CD14-positive monocyte (primary cell): ENCODE results near the gene KRTAP12-4. TPM values are rescaled to one million over a fixed set of nuclear protein-coding genes. Genes with fewer than 3 reads are reported as not detected.

Source experiments
- DNase-seq, 3 donors: peaks; one replicate each; pipeline ENCODE4 v3.0.0-alpha.2; 2011 to 2022
- H2AFZ ChIP-seq: 2 replicates; pipeline ENCODE4 v1.6.0; 2012; ENCODE audit warnings: mild to moderate bottlenecking, low read depth, low read length, inconsistent platforms; ENCODE audit not compliant: insufficient read depth, poor library complexity, severe bottlenecking
- H3K27ac ChIP-seq, 2 donors: 1 replicate in 1 of 2; 2 replicates in 1 of 2; pipeline ENCODE4 v1.5.1; 2012 to 2013; ENCODE audit warnings: low read length in 2 of 2, control low read depth in 1 of 2, inconsistent platforms in 1 of 2, low read depth in 1 of 2, mild to moderate bottlenecking in 1 of 2
- H3K27me3 ChIP-seq, 2 donors: one replicate each; pipeline versions ENCODE4 v1.6.0 to v1.6.1; 2011 to 2013; ENCODE audit warnings: low read length in 2 of 2; ENCODE audit not compliant: control insufficient read depth in 2 of 2, insufficient read depth in 2 of 2
- H3K36me3 ChIP-seq, 2 donors: replicated peaks in 1 of 2; 1 replicate in 1 of 2; 2 replicates in 1 of 2; pipeline versions ENCODE4 v1.5.1 to v1.6.1; 2012 to 2013; ENCODE audit warnings: low read length in 2 of 2, control low read depth in 1 of 2, inconsistent platforms in 1 of 2, mild to moderate bottlenecking in 1 of 2; ENCODE audit not compliant: insufficient read depth in 2 of 2, control insufficient read depth in 1 of 2
- H3K4me1 ChIP-seq, 2 donors: 1 replicate in 1 of 2; 2 replicates in 1 of 2; pipeline versions ENCODE4 v1.5.1 to v1.6.1; 2012 to 2013; ENCODE audit warnings: low read length in 2 of 2, control low read depth in 1 of 2, inconsistent platforms in 1 of 2, mild to moderate bottlenecking in 1 of 2, moderate library complexity in 1 of 2; ENCODE audit not compliant: insufficient read depth in 2 of 2, control insufficient read depth in 1 of 2
- H3K4me2 ChIP-seq: replicated peaks from 2 replicates; pipeline ENCODE3; 2012; ENCODE audit warnings: low read length, moderate library complexity, mild to moderate bottlenecking; ENCODE audit not compliant: poor library complexity, severe bottlenecking; ENCODE audit errors: extremely low read depth
- H3K4me3 ChIP-seq, 3 experiments: fragments of 200-600 bp in 1 of 3; sonication (generic) in 1 of 3; replicated peaks in 1 of 3; 1 replicate in 2 of 3; 2 replicates in 1 of 3; pipeline ENCODE4 v1.5.1; 2011 to 2013; ENCODE audit warnings: low read length in 3 of 3, mild to moderate bottlenecking in 3 of 3, control low read depth in 2 of 3, low read depth in 2 of 3, inconsistent platforms in 1 of 3, moderate library complexity in 1 of 3
- H3K79me2 ChIP-seq: 2 replicates; pipeline ENCODE4 v1.6.0; 2012; ENCODE audit warnings: mild to moderate bottlenecking, control low read depth, inconsistent platforms, low read length, moderate library complexity; ENCODE audit not compliant: insufficient read depth
- H3K9ac ChIP-seq: 2 replicates; pipeline ENCODE4 v1.6.0; 2017; ENCODE audit warnings: low read length, mild to moderate bottlenecking; ENCODE audit not compliant: insufficient read depth, poor library complexity, severe bottlenecking
- H3K9me3 ChIP-seq, 2 donors: replicated peaks in 1 of 2; 1 replicate in 1 of 2; 2 replicates in 1 of 2; pipeline versions ENCODE4 v1.5.1 to v1.6.1; 2012 to 2013; ENCODE audit warnings: low read length in 2 of 2, control low read depth in 1 of 2; ENCODE audit not compliant: control insufficient read depth in 1 of 2, insufficient read depth in 1 of 2
- H4K20me1 ChIP-seq: 2 replicates; pipeline ENCODE4 v1.6.0; 2012; ENCODE audit warnings: mild to moderate bottlenecking, low read length, control low read depth, moderate library complexity; ENCODE audit not compliant: insufficient read depth
- H3K27ac Mint-ChIP-seq, 7 donors: one replicate each; pipeline ENCODE4 v1.8.0; 2020; ENCODE audit warnings: mild to moderate bottlenecking in 7 of 7, mixed read lengths in 7 of 7, moderate library complexity in 6 of 7, inconsistent platforms in 2 of 7
- H3K27me3 Mint-ChIP-seq, 3 donors: one replicate each; pipeline ENCODE4 v1.8.0; 2021 to 2022; ENCODE audit warnings: low read depth in 3 of 3, mild to moderate bottlenecking in 3 of 3, mixed read lengths in 3 of 3, moderate library complexity in 3 of 3, inconsistent platforms in 1 of 3
- H3K36me3 Mint-ChIP-seq, 2 donors: one replicate each; pipeline ENCODE4 v1.8.0; 2020; ENCODE audit warnings: mixed read lengths in 2 of 2, inconsistent platforms in 1 of 2, mild to moderate bottlenecking in 1 of 2
- H3K4me1 Mint-ChIP-seq: one replicate; pipeline ENCODE4 v1.8.0; 2020; ENCODE audit warnings: mild to moderate bottlenecking, mixed read lengths
- H3K4me3 Mint-ChIP-seq, 2 donors: one replicate each; pipeline ENCODE4 v1.8.0; 2020; ENCODE audit warnings: mild to moderate bottlenecking in 2 of 2, mixed read lengths in 2 of 2, moderate library complexity in 1 of 2
- H3K9me3 Mint-ChIP-seq, 7 donors: one replicate each; pipeline ENCODE4 v1.8.0; 2020 to 2022; ENCODE audit warnings: mixed read lengths in 7 of 7, mild to moderate bottlenecking in 6 of 7, moderate library complexity in 6 of 7, inconsistent platforms in 2 of 7
- WGBS: methylation state at CpG from one replicate; pipeline ENCODE4 v1.1.5; 2013; ENCODE audit warnings: missing lambda C conversion rate; ENCODE audit not compliant: insufficient coverage; 5-methylcytosine and 5-hydroxymethylcytosine counted together
- intact Hi-C, 2 donors: fragments of 100-400 bp; cut with micrococcal nuclease; formaldehyde crosslinking; loops; one replicate each; pipeline versions ENCODE4 v1.15.0 to v1.15.1; 2023
- polyA plus RNA-seq, 3 donors: library from polyadenylated mRNA; depleted of rRNA in 1 of 3; unstranded in 2 of 3; stranded (reverse) in 1 of 3; fragments of 300-500 nt in 2 of 3; fragments of >200 nt in 1 of 3; fragmentation: Illumina TruSeq in 2 of 3; gene quantifications; 1 replicate in 2 of 3; 2 replicates in 1 of 3; pipeline ENCODE4 v1.2.3, GENCODE V29; 2012 to 2021
- TF ChIP-seq, protein P1 (sequence below): fragments of 200-600 bp; IDR thresholded peaks from one replicate; pipeline ENCODE4 v1.8.0; 2022; ENCODE audit warnings: antibody characterized with exemption, mild to moderate bottlenecking

Gene KRTAP12-4
- polyA plus RNA-seq, 3 donors: not detected

DNA sequence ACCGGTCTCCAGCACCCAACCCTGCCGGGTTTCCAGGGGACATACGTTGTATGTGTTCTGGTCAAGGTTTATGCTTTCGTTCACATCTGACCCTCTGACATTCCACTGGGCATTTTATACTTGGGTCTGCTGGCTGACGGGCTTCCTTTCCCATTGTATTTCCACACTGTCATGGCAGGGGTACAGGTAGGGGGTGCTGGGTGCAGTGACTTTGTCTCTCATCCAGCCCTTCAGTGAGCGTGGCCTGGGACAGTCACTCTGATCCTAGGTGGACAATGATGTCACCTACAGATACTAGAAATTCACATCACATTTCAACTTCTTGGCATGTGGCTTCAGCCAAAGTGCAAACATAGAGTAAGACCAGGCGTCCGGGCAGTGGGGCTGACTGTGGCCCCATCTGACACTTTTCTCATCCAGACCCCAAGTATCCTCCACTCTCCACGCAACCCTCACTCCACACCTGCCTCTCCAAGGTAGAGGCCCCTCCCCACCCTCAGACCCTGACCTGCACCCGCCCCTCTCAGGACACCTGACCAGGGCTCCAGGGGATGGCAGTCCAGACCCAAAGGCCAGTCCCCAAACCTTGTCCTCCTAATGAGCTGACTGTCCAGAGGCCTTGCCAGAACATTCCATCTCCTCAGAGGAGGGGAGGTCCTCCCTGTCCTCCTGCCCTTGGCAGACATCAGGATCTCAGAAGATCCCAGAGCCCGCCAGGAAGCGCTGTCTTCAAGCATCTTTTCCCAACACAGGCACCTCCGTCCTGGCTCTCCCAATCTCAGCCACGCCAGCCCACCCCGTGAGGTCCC lies 18.0 kb downstream of the KRTAP12-4 start:
- peaks cover 17 to 30% of the 10 kb centered on the region in 2 donors for H3K9me3 ChIP-seq
- H3K9me3 Mint-ChIP-seq: peaks cover 9 to 31% (median 27%) of the 10 kb centered on the region in 7 donors
- H3K27ac ChIP-seq: no peak overlapping the region
- no peaks in the 10 kb centered on the region for H3K27me3 ChIP-seq
- no peaks in the 10 kb centered on the region for H3K36me3 Mint-ChIP-seq
- no peak overlapping the region for H3K27ac Mint-ChIP-seq
- TF ChIP-seq, protein P1, sequence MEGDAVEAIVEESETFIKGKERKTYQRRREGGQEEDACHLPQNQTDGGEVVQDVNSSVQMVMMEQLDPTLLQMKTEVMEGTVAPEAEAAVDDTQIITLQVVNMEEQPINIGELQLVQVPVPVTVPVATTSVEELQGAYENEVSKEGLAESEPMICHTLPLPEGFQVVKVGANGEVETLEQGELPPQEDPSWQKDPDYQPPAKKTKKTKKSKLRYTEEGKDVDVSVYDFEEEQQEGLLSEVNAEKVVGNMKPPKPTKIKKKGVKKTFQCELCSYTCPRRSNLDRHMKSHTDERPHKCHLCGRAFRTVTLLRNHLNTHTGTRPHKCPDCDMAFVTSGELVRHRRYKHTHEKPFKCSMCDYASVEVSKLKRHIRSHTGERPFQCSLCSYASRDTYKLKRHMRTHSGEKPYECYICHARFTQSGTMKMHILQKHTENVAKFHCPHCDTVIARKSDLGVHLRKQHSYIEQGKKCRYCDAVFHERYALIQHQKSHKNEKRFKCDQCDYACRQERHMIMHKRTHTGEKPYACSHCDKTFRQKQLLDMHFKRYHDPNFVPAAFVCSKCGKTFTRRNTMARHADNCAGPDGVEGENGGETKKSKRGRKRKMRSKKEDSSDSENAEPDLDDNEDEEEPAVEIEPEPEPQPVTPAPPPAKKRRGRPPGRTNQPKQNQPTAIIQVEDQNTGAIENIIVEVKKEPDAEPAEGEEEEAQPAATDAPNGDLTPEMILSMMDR: no peak
- H3K36me3 ChIP-seq: no peaks in the 10 kb centered on the region
- DNase-seq: no peak
- H3K9ac ChIP-seq: no peak overlapping the region
- no peak overlapping the region for H3K4me3 Mint-ChIP-seq
- H3K4me1 ChIP-seq: no peaks in the 10 kb centered on the region
- H3K4me2 ChIP-seq: no peak overlapping the region
- no peaks in the 10 kb centered on the region for H3K79me2 ChIP-seq
- no peaks in the 10 kb centered on the region for H3K4me1 Mint-ChIP-seq
- WGBS: 93% methylated on average over 10 of the region's 15 CpGs
- H4K20me1 ChIP-seq: no peaks in the 10 kb centered on the region
- intact Hi-C loops: no loop called here
- no peak overlapping the region for H3K4me3 ChIP-seq
- no peak overlapping the region for H2AFZ ChIP-seq
- peaks cover 3 to 14% (median 11%) of the 10 kb centered on the region in 3 donors for H3K27me3 Mint-ChIP-seq

DNA sequence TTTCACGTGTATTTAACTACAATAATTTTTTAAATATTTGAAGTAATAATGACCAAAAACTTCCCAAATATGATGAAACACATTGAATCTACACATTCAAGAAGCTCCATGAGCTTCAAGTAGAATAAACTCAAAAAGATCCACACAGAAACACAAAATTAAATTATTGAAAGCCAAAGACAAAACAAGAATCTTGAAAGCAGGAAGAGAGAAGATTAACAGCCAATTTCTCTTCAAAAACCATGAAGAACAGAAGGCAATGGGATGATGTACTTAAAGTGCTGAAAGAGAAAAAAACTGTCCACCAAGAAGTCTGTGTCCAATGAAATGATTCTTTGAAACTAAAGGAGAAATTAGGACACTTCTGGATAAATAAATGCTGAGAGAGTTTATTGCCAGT lies 22.4 kb downstream of the KRTAP12-4 start:
- H3K27me3 ChIP-seq: no peaks in the 10 kb centered on the region
- no peak overlapping the region for H3K4me2 ChIP-seq
- H3K27ac ChIP-seq: no peak overlapping the region
- peaks cover 19 to 27% of the 10 kb centered on the region in 2 donors for H3K9me3 ChIP-seq
- Mint-ChIP-seq H3K4me1 (no peaks in the 10 kb centered on the region), H3K36me3 (no peaks in the 10 kb centered on the region), H3K9me3 (peaks cover 18 to 41% (median 32%) of the 10 kb centered on the region in 7 donors), H3K27me3 (peaks cover 4 to 22% (median 6%) of the 10 kb centered on the region in 3 donors), H3K4me3 (no peak overlapping the region), H3K27ac (no peak overlapping the region)
- no peak overlapping the region for H3K9ac ChIP-seq
- H4K20me1 ChIP-seq: no peaks in the 10 kb centered on the region
- H3K4me3 ChIP-seq: no peak overlapping the region
- H3K79me2 ChIP-seq: no peaks in the 10 kb centered on the region
- H3K4me1 ChIP-seq: no peaks in the 10 kb centered on the region
- H2AFZ ChIP-seq: no peak overlapping the region
- TF ChIP-seq, protein P1: no peak
- no peak for DNase-seq
- no CpG with 5 or more reads among the region's 1 CpG for WGBS
- H3K36me3 ChIP-seq: no peaks in the 10 kb centered on the region
- intact Hi-C loops: no loop called here
